PFSK-1 (cell line): ENCODE measurements around the gene ANKS1B.

ENCODE experiments used
- TAF1 ChIP-seq: IDR thresholded peaks from 2 replicates; pipeline ENCODE4 v1.6.1; 2012; ENCODE audit warnings: low read length, control low read depth, borderline replicate concordance; ENCODE audit not compliant: insufficient read depth
- TF ChIP-seq, protein P1 (sequence below), 2 experiments: IDR thresholded peaks; 2 replicates each; pipeline versions ENCODE4 v1.6.1 to v1.8.0; 2011 to 2012; ENCODE audit warnings: low read depth in 2 of 2, low read length in 2 of 2, control low read depth in 1 of 2, inconsistent platforms in 1 of 2, mild to moderate bottlenecking in 1 of 2, moderate library complexity in 1 of 2; ENCODE audit not compliant: insufficient read depth in 1 of 2

DNA sequence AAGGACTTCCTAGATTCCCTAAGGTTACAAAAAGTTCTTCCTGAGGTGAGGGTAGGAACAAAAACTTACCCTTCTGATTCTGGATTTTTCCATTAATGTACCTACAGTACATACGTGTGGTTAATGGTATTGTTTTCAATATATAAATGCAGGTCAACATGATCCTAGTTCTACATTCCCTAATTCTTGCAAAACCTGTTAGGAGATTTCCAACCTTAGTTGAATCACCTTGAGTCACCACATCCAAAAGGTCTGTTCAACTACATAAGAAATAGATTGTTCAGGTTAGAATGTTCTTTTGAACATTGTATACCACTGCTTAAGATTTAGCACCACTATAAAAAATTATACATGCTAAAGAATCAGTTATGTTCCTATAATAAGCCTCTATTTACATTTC lies 218.3 kb downstream of the ANKS1B start:
- no peak for TF ChIP-seq TAF1
- TF ChIP-seq, protein P1, sequence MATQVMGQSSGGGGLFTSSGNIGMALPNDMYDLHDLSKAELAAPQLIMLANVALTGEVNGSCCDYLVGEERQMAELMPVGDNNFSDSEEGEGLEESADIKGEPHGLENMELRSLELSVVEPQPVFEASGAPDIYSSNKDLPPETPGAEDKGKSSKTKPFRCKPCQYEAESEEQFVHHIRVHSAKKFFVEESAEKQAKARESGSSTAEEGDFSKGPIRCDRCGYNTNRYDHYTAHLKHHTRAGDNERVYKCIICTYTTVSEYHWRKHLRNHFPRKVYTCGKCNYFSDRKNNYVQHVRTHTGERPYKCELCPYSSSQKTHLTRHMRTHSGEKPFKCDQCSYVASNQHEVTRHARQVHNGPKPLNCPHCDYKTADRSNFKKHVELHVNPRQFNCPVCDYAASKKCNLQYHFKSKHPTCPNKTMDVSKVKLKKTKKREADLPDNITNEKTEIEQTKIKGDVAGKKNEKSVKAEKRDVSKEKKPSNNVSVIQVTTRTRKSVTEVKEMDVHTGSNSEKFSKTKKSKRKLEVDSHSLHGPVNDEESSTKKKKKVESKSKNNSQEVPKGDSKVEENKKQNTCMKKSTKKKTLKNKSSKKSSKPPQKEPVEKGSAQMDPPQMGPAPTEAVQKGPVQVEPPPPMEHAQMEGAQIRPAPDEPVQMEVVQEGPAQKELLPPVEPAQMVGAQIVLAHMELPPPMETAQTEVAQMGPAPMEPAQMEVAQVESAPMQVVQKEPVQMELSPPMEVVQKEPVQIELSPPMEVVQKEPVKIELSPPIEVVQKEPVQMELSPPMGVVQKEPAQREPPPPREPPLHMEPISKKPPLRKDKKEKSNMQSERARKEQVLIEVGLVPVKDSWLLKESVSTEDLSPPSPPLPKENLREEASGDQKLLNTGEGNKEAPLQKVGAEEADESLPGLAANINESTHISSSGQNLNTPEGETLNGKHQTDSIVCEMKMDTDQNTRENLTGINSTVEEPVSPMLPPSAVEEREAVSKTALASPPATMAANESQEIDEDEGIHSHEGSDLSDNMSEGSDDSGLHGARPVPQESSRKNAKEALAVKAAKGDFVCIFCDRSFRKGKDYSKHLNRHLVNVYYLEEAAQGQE (IDR thresholded peaks at IDR 0.05; ENCODE audit: insufficient read depth in 1 of 2, low read depth in 2 of 2, low read length in 2 of 2), result no peak
